Mucosa of gallbladder (tissue), 1 donor: ENCODE data around the gene SHISAL1. TPM values are rescaled to one million over a fixed set of nuclear protein-coding genes. Genes with fewer than 3 reads are reported as not detected.

Source experiments
- DNase-seq: peaks from one replicate; pipeline ENCODE4 v3.0.0-alpha.2; 2020; ENCODE audit warnings: low spot score
- total RNA-seq: library from RNA; stranded (reverse); gene quantifications from one replicate; pipeline ENCODE4 v1.2.1, GENCODE V29; 2021
- donor health status: DM: no; HTN: no; CAD: no.

Gene SHISAL1
- 3.8 TPM for total RNA-seq

- no peak for DNase-seq
Observed at GRCh38 chr22:44312766-44313165, at the start of gene SHISAL1. Gene SHISAL1, minus strand, starts transcription at chr22:44312951. Its CDS starts 12,006 bp downstream, at chr22:44300945.

- no peak for DNase-seq
Observed at GRCh38 chr22:44361391-44362126, 48.8 kb upstream of the SHISAL1 start.

DNA sequence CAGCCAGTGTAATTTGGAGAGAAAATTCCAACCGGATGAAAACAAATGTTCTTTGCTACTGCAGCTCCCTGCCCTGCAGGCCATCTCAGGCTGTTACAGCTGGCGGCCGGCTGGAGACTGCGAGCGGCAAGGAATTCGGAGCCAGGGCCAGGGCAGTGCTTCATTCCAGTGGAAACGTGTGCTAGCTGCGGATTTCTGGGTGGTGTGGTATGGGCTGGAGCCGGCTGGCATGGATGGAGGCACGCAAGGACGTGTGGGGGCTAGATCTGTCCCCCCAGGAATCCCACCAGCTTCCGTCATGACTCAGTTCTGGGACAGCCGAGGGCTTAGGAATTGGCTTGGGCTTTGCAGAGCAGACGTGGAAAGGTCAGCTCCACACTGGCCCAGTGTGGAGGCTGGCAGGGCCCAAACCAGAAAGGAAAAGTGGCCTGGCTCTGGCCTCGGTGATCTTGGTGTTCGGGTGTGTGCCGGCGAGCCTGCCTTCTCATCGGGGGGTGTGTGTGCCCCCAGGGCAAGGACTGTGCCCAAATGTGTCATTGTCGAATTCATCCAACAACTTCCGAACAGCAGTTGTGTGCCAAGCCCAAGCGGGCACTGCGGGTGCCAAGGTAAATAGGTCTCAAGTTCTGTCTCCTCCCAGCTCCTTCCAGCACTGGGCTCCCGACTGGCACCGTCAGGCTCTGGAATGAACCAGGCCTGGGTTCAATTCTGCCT is 48.1 kb upstream of the SHISAL1 start:
- DNase-seq: peak; percentile 51

- no peak for DNase-seq
Observed at GRCh38 chr22:44360306-44360667, 47.5 kb upstream of the SHISAL1 start.

- DNase-seq: no peak
Observed at GRCh38 chr22:44359496-44360110, 46.9 kb upstream of the SHISAL1 start.

GRCh38 chr22:44358709-44359440 is 46.1 kb upstream of the SHISAL1 start:
- no peak for DNase-seq

DNA sequence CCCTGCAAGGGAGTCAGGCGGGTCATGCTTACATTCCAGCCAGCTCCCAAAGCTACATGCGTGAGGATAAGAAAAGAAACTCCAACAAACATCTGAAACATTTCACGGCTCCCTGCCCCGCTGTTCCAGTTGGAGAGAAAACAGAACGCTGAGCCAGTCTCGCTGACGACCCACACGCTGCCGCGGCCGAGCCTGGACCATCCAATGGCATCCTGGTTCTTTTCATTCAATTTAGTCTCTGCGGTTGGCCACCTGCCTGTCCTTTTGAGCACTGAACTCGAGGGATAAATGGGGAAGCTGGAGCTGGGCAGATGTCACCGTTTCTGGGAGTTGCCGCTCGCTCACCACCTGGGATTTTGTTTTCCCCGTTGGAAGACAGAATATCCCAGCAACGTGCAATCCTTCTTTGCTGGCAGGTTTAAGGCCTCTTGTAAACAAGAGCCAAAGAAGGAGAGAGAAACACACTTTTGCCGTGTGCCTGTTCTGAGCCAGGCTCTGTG is 45.3 kb upstream of the SHISAL1 start:
- peak; percentile 67 for DNase-seq

DNA sequence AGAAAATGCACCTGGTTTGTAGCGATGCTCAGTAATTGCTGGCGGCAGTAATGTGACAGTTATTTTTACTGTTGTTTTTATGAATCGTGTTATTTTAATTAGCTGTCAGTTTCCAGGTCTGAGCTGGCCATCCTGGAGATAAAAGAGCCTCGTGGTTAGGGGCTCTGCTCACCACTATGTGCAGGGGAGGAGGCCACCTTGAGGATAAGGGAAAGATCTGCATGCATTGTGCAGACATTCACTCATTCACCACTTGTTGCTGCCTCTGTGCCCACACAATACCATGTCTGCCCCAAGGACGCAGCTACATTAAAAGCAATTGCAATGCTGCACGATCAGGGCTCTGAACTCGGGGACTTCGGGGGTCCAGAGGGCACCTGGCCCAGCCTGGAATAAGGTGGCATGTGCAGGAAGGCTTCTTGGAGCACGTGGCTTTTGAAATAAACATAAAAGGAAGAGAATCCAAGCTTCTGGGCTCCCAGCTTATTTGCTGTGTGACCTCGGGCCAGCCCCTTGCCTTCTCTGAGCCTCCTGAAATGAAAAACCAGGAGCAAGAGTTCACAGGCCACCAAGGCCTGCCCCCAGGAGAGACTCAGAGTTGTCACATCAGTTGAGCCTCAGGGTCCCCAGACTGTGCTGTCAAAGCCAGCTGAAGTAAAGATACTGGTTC is 44.7 kb upstream of the SHISAL1 start:
- no peak for DNase-seq

- no peak for DNase-seq
Observed at GRCh38 chr22:44355716-44356070, 42.9 kb upstream of the SHISAL1 start.

GRCh38 chr22:44354288-44354687 is 41.5 kb upstream of the SHISAL1 start:
- DNase-seq: no peak

DNA sequence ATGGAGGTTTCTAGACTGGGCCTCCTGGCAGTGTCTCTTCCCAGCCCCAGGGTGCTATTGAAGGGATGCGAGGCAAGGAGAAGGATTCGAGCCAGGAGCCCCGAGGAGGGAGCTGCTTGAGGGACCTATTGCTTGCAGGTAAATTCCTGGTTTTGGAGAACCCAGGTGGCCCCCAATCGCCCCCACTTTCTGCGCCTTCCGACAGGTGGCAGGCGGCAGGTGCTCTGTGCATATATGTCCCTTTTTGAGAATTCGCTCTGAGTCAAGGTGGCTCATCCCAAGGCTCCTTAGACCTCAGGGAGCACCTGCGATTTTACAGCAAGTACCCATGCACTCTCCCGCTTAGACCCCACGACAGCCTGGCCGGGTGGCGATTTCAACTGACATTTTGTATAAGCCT is 40.3 kb upstream of the SHISAL1 start:
- no peak for DNase-seq

DNA sequence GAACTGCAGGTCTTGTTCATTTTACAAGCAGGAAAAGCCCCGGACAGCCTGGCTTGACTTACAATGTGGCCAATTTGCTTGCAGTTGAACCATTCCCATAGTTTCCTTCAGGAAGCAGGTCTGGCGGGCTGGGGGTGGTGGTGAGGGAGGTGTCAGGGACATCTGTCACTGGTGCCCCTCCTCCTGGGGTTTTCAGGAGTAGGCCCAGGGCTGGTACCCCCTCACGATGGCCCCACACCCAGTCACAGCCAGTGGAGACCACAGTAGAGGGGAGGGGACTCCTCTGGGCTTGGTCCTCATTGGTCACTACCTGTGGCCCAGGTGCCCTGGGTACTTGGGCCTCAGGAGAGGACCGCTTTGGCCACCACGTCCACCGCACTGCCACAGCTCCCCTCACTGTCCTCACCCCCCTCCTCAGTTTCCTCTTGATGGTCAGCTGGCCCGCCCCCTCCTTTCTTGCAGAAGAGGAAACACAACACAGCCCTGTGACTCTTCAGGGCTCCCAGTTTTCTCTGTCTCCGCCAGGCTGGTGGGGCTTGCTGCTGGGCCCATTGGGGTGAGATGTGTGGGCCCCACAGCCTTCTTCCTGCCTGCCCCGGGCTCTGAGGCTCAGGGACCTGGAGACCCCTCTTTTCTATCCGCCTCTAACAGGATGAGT is 39.8 kb upstream of the SHISAL1 start:
- DNase-seq: no peak

GRCh38 chr22:44351685-44352377 is 39.1 kb upstream of the SHISAL1 start:
- DNase-seq: peak; percentile 29

DNA sequence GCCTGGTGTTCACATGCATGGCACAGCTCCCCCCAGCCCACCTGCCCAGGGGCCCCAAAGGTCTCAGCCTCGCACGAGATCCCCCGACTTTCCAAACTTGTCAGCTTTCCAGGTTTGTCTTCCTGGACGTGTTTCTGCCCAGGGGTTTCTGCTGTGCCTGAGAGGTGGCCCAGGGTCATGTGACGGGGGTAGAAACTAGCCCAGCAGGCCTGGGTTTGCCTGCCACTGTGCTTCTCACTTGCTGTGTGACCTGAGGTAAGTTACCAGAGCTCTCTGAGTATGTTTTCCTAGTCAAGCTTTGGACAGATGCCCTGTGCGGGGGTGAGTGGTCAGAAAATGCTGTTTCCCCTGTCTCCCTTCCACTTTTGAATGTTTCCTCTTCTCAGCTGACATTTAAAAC is 38.3 kb upstream of the SHISAL1 start:
- DNase-seq: no peak

DNA sequence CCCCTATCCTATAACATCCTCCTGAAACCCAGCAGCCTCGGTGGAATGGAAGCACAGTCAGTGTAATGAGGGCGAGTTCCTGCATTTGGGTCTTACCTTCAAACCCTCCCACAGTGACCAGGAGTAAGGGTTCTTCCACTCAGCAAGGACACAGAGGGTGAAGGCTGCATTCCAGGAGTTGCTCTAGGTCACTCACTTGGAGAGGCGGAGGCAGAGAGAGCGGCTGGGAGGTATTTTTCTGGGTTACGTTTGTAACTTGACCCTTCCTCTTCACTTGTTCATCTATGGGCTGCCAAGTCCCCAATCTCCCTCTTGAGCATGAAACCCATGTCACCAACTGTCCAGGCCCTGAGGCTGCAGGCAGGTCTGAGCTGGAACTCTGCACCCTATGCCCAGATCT is 36.8 kb upstream of the SHISAL1 start:
- no peak for DNase-seq

GRCh38 chr22:44348971-44349560 is 36.3 kb upstream of the SHISAL1 start:
- no peak for DNase-seq

DNA sequence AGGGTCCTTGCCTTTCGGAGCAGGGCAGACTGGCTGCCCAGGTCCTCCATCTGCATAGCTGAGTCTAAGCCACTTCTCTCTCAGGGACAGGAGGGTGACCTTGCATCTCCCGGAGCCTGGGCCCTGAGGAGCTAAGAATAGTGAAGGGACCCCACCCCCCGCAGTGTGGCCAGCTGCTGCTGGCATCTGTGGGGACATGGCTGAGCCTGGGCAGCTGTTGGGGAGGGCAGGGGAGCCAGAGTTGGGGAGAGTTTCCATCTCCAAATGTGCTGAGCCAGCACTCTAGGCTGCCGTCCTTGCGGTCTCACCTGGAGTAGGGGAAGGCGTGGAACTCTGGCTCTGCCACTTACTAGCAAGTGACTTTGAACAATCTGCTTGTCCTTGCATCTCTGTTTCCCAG is 34.8 kb upstream of the SHISAL1 start:
- no peak for DNase-seq

GRCh38 chr22:44347080-44347479 is 34.3 kb upstream of the SHISAL1 start:
- DNase-seq: no peak

DNA sequence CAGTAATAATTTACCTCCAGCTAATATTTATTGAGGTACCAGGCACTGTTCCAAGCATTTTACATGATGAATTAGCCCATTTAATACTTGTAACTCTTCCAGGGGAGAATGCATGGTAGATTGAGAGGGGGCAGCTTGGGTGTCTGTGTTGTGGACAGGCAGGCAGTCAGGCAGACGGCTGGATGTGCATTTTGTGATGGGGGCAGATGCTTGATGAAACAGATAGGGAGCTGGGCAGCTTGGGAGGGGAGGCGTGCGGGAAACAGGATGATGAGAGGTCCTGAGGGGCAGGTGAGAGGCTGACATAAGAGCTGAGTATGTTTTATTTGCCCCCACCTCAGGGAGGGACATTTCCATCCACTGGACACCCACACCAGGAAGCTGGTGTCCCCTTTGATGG is 33.1 kb upstream of the SHISAL1 start:
- DNase-seq: no peak

DNA sequence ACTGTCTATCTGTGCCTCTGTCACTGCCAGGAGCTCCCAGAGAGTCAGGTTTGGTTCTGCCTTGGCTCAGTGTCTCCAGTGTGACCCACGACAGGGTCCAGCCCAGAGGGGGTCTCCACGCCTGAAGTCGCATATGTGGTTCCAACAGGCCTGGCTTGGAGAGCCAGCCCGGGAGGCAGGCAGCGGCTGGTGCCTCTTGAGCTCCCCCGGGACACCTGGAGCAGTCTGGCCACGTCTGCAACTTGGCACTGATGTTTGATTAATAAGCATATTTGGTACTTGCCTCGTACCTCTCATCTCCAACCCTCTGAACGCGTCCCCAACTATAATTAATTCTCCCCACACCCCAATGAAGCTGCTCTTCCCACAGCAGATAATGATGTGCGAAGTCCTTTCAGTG is 31.7 kb upstream of the SHISAL1 start:
- no peak for DNase-seq
